Esophagus squamous epithelium (tissue), 5 donors: Measurements from ENCODE around the gene PHLPP1. TPM values are rescaled to one million over a fixed set of nuclear protein-coding genes. Genes with fewer than 3 reads are reported as not detected.

Experiments
- DNase-seq: peaks from one replicate; lab custom pipeline; 2025; lab: John Stamatoyannopoulos, UW
- H3K27ac ChIP-seq, 4 donors: fragments of 200-600 bp; sonication (generic); one replicate each; pipeline ENCODE4 v1.5.1; 2016 to 2019; ENCODE audit warnings: mild to moderate bottlenecking in 1 of 4
- H3K27me3 ChIP-seq, 4 donors: fragments of 200-600 bp; sonication (generic); 1 replicate in 3 of 4; 2 replicates in 1 of 4; pipeline versions ENCODE4 v1.5.1 to v1.6.0; 2017 to 2021; ENCODE audit warnings: antibody characterized with exemption in 1 of 4
- H3K36me3 ChIP-seq, 3 donors: fragments of 200-600 bp; sonication (generic); one replicate each; pipeline ENCODE4 v1.5.1; 2016 to 2019
- H3K4me1 ChIP-seq, 3 donors: fragments of 200-600 bp; sonication (generic); one replicate each; pipeline ENCODE4 v1.5.1; 2017 to 2019
- H3K4me3 ChIP-seq, 4 donors: fragments of 200-600 bp; sonication (generic); 1 replicate in 3 of 4; 2 replicates in 1 of 4; pipeline ENCODE4 v1.5.1; 2016 to 2019; ENCODE audit warnings: mild to moderate bottlenecking in 2 of 4, moderate library complexity in 1 of 4
- H3K9me3 ChIP-seq, 3 donors: fragments of 200-600 bp; sonication (generic); one replicate each; pipeline ENCODE4 v1.5.1; 2016 to 2019
- CTCF ChIP-seq, 6 experiments: fragments of 450-650 bp in 4 of 6; fragments of 200-600 bp in 2 of 6; sonication (generic) in 2 of 6; IDR thresholded peaks; one replicate each; pipeline ENCODE4 v1.5.1; 2016 to 2019; ENCODE audit warnings: antibody characterized with exemption in 6 of 6, mild to moderate bottlenecking in 4 of 6, moderate library complexity in 4 of 6
- POLR2A ChIP-seq, 4 donors: fragments of 450-650 bp; IDR thresholded peaks; one replicate each; pipeline ENCODE4 v1.6.1; 2017; ENCODE audit warnings: antibody characterized with exemption in 4 of 4, mild to moderate bottlenecking in 4 of 4, moderate library complexity in 3 of 4
- WGBS, 2 donors: methylation state at CpG; one replicate each; pipeline ENCODE4 v1.1.5; 2018; 5-methylcytosine and 5-hydroxymethylcytosine counted together
- intact Hi-C: fragments of 100-400 bp; cut with DNase I; formaldehyde crosslinking; loops from one replicate; pipeline ENCODE4 v1.15.0; 2022
- total RNA-seq, 4 donors: library from RNA; depleted of rRNA; stranded (reverse); fragments of >200 nt; gene quantifications; one replicate each; pipeline ENCODE4 v1.1.0, GENCODE V29; 2016
- donor health status: DM: yes; HTN: yes; CAD: no.

PHLPP1 gene
- total RNA-seq, 4 donors from 2014 or later = 10.1 to 16.6 (median 14.9) TPM

- H3K4me3 ChIP-seq = no peak overlapping the region
- H3K4me1 ChIP-seq = peaks cover 0 to 64% (median 24%) of the 10 kb centered on the region in 3 donors
- no peak for DNase-seq
- no peak for TF ChIP-seq POLR2A (IDR thresholded peaks at IDR 0.05)
- TF ChIP-seq CTCF (IDR thresholded peaks at IDR 0.05) = no peak
- 32 to 36% methylated on average over 3 of the region's 3 CpGs for WGBS, 2 donors
- intact Hi-C loops = no loop called here
- H3K27me3 ChIP-seq = no peaks in the 10 kb centered on the region
- no peaks in the 10 kb centered on the region for H3K9me3 ChIP-seq
- peak overlapping the region in 3 of 4 donors; percentile 7 to 13 (median 12) for H3K27ac ChIP-seq
- H3K36me3 ChIP-seq = no peaks in the 10 kb centered on the region
Observed at GRCh38 chr18:62751341-62751821, 36.0 kb downstream of the PHLPP1 start.

GRCh38 chr18:62751977-62752376, 36.6 kb downstream of the PHLPP1 start:
- H3K9me3 ChIP-seq = no peaks in the 10 kb centered on the region
- TF ChIP-seq CTCF (IDR thresholded peaks at IDR 0.05) (no peak), POLR2A (IDR thresholded peaks at IDR 0.05) (no peak)
- peaks cover 0 to 70% (median 28%) of the 10 kb centered on the region in 3 donors for H3K4me1 ChIP-seq
- no peaks in the 10 kb centered on the region for H3K27me3 ChIP-seq
- DNase-seq = no peak
- intact Hi-C loops = no loop called here
- 81 to 82% methylated on average over 3 of the region's 3 CpGs for WGBS, 2 donors
- H3K36me3 ChIP-seq = no peaks in the 10 kb centered on the region
- H3K27ac ChIP-seq = no peak overlapping the region
- H3K4me3 ChIP-seq = no peak overlapping the region

- DNase-seq = no peak
- H3K27ac ChIP-seq = peak overlapping the region in 1 of 4 donors; percentile 19
- no peak overlapping the region for H3K4me3 ChIP-seq
- no peaks in the 10 kb centered on the region for H3K36me3 ChIP-seq
- TF ChIP-seq CTCF (IDR thresholded peaks at IDR 0.05) (no peak), POLR2A (IDR thresholded peaks at IDR 0.05) (no peak)
- peaks cover 0 to 90% (median 28%) of the 10 kb centered on the region in 3 donors for H3K4me1 ChIP-seq
- no peaks in the 10 kb centered on the region for H3K9me3 ChIP-seq
- no peaks in the 10 kb centered on the region for H3K27me3 ChIP-seq
- intact Hi-C loops = no loop called here
Observed at GRCh38 chr18:62754026-62754425, 38.7 kb downstream of the PHLPP1 start.

GRCh38 chr18:62755454-62755853, 40.1 kb downstream of the PHLPP1 start:
- intact Hi-C loops = no loop called here
- 44 to 50% methylated on average over 1 of the region's 1 CpG for WGBS, 2 donors
- H3K4me1 ChIP-seq = peaks cover 0 to 94% (median 29%) of the 10 kb centered on the region in 3 donors

GRCh38 chr18:62755946-62756345, 40.6 kb downstream of the PHLPP1 start:
- Histone ChIP-seq H3K27ac (peak overlapping the region in 3 of 4 donors; percentile 9 to 23 (median 16)), H3K9me3 (no peaks in the 10 kb centered on the region), H3K4me1 (peaks cover 0 to 94% (median 24%) of the 10 kb centered on the region in 3 donors), H3K36me3 (no peaks in the 10 kb centered on the region), H3K4me3 (no peak overlapping the region), H3K27me3 (no peaks in the 10 kb centered on the region)
- intact Hi-C loops = no loop called here
- 53 to 79% methylated on average over 2 of the region's 2 CpGs for WGBS, 2 donors
- TF ChIP-seq POLR2A (IDR thresholded peaks at IDR 0.05) (no peak), CTCF (IDR thresholded peaks at IDR 0.05) (no peak)
- no peak for DNase-seq

More at GRCh38 chr18:62755454-62755853, 40.1 kb downstream of the PHLPP1 start:
- Histone ChIP-seq H3K4me3 (no peak overlapping the region), H3K36me3 (no peaks in the 10 kb centered on the region), H3K27me3 (no peaks in the 10 kb centered on the region), H3K27ac (peak overlapping the region in 1 of 4 donors; percentile 16), H3K9me3 (no peaks in the 10 kb centered on the region)
- TF ChIP-seq CTCF (IDR thresholded peaks at IDR 0.05) (no peak), POLR2A (IDR thresholded peaks at IDR 0.05) (no peak)
- no peak for DNase-seq
